Neutrophil (primary cell): ENCODE measurements around the gene SEC23A.

ENCODE experiments used
- H3K27ac ChIP-seq: fragments of 200-600 bp; sonication (generic); 2 replicates; pipeline ENCODE4 v1.5.1; 2016; ENCODE audit warnings: mild to moderate bottlenecking, moderate library complexity
- H3K27me3 ChIP-seq: fragments of 200-600 bp; sonication (generic); 2 replicates; pipeline ENCODE4 v1.6.0; 2016; ENCODE audit warnings: mild to moderate bottlenecking
- H3K36me3 ChIP-seq: fragments of 200-600 bp; sonication (generic); 2 replicates; pipeline ENCODE4 v1.5.1; 2017
- H3K4me1 ChIP-seq, 2 experiments: fragments of 200-600 bp in 1 of 2; sonication (generic) in 1 of 2; 1 replicate in 1 of 2; 2 replicates in 1 of 2; pipeline versions ENCODE4 v1.5.1 to v1.6.1; 2013 to 2016; ENCODE audit warnings: low read depth in 1 of 2, low read length in 1 of 2, mild to moderate bottlenecking in 1 of 2, moderate library complexity in 1 of 2; ENCODE audit not compliant: control insufficient read depth in 1 of 2, insufficient read depth in 1 of 2
- H3K4me3 ChIP-seq, 2 experiments: fragments of 200-600 bp in 1 of 2; sonication (generic) in 1 of 2; 1 replicate in 1 of 2; 2 replicates in 1 of 2; pipeline ENCODE4 v1.5.1; 2013 to 2016; ENCODE audit warnings: low read depth in 1 of 2, low read length in 1 of 2, mild to moderate bottlenecking in 1 of 2, moderate library complexity in 1 of 2
- H3K9me3 ChIP-seq: fragments of 200-600 bp; sonication (generic); 2 replicates; pipeline ENCODE4 v1.5.1; 2016
- CTCF ChIP-seq: fragments of 200-600 bp; sonication (generic); IDR thresholded peaks from 2 replicates; pipeline ENCODE4 v1.5.1; 2016; ENCODE audit warnings: antibody characterized with exemption

The SEC23A gene

DNA sequence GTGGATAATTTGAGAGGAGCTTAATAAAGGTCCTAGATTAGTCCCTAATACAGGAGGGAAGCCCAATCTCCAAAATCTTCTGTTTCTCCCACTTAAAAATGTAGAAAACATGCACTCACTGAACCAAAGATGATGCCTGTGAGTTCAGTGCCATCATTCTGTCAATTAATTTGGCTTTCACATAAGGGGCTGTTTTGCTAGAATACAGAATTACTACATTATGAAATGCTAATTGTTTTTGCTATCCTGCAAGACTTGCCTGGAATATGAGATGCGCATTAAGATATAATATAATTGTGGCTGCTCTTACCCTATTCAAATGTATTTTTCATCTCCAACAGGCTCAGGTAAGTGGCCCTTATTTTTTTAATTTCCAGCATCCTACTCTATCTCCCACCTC, 111.7 kb downstream of the SEC23A start:
- no peak overlapping the region for H3K27ac ChIP-seq
- no peaks in the 10 kb centered on the region for H3K36me3 ChIP-seq
- H3K9me3 ChIP-seq = no peaks in the 10 kb centered on the region
- no peak for TF ChIP-seq CTCF
- H3K4me3 ChIP-seq = no peak overlapping the region
- no peaks in the 10 kb centered on the region for H3K27me3 ChIP-seq
- H3K4me1 ChIP-seq = no peaks in the 10 kb centered on the region

DNA sequence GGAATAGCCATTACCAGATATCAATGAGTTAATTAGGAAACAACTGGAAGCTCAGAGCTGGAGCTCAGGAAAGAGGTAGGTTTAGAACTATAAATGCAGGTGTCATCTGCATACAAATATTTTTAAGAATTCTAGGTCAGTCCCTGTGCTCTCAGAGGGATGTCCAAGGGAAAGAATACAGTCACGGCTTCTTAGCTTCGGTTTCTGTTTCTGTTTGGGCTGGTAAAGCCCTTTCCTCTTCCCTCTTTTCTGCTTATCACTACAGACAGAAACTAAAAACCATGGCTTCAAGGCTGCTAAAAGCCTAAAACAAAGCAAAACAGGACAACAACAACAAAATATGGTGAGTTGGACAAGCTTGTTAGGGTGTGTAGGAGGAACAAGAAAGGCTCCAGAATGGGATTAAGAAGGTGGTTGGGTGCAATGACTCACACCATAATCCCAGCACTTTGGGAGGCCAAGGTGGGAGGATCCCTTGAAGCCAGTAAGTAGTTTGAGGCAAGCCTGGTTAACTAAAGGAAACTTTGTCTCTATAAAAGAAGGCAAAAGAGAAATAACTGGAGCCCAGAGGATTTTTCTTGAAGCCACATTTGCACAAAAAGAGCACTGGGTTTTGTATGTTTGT, 113.0 kb downstream of the SEC23A start:
- H3K27ac ChIP-seq = no peak overlapping the region
- TF ChIP-seq CTCF = no peak
- H3K36me3 ChIP-seq = no peaks in the 10 kb centered on the region
- no peaks in the 10 kb centered on the region for H3K4me1 ChIP-seq
- no peaks in the 10 kb centered on the region for H3K9me3 ChIP-seq
- no peak overlapping the region for H3K4me3 ChIP-seq
- no peaks in the 10 kb centered on the region for H3K27me3 ChIP-seq

DNA sequence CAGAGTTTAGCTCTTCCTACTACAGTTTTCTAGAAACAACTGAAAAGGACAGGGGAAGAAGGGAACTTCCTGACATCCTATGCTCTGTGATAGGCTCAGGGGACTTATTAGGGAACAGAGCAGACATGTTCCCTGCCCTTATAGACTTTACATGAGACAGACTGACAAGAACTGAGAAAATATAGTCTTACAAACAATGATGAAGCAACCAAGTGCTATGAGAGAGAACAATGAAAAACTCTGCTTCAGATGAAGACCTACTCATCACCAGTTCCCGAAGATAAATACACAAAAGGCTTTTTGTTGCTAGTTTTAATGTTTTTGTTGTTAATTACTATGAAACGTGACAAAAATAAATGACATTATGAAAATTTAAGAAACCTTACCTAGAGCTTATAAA, 115.3 kb downstream of the SEC23A start:
- no peak overlapping the region for H3K4me3 ChIP-seq
- H3K36me3 ChIP-seq = no peaks in the 10 kb centered on the region
- no peaks in the 10 kb centered on the region for H3K27me3 ChIP-seq
- no peak overlapping the region for H3K27ac ChIP-seq
- no peaks in the 10 kb centered on the region for H3K4me1 ChIP-seq
- H3K9me3 ChIP-seq = no peaks in the 10 kb centered on the region
- TF ChIP-seq CTCF = no peak

DNA sequence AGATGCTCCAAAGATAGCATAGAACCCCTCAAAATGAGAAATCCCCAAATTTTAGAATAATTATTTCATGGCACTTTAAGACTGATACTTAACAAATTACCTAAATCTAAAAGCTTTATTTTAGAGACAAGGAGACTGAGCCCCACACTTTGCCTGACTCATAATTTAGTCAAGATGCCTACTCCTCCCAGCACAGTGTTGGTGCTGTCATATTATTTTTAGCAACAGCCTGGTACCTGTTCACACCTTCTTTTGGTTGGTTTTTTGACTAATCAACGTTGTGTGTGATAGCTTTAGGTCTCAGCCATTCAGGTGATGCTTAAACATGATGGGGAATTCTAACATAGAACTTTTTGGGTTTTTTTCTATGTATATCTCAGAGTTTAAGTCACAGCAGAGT, 120.2 kb downstream of the SEC23A start:
- Histone ChIP-seq H3K27ac (no peak overlapping the region), H3K4me3 (no peak overlapping the region), H3K27me3 (no peaks in the 10 kb centered on the region), H3K36me3 (no peaks in the 10 kb centered on the region), H3K4me1 (no peaks in the 10 kb centered on the region), H3K9me3 (no peaks in the 10 kb centered on the region)
- no peak for TF ChIP-seq CTCF

- H3K36me3 ChIP-seq = no peaks in the 10 kb centered on the region
- TF ChIP-seq CTCF = no peak
- no peaks in the 10 kb centered on the region for H3K9me3 ChIP-seq
- H3K4me1 ChIP-seq = no peaks in the 10 kb centered on the region
- no peak overlapping the region for H3K27ac ChIP-seq
- no peaks in the 10 kb centered on the region for H3K27me3 ChIP-seq
- no peak overlapping the region for H3K4me3 ChIP-seq
These were observed 120.8 kb downstream of the SEC23A start for GRCh38 chr14:38982278-38982677.
